SK-N-SH (cell line): ENCODE results near the gene NT5C1B. TPM values are rescaled to one million over a fixed set of nuclear protein-coding genes. Genes with fewer than 3 reads are reported as not detected.
A peak's percentile ranks its signal among the peaks of the same experiment; 100 is the strongest.

Experiments
- CTCF ChIA-PET: fragments of 300-600, 350-600 bp; formaldehyde crosslinking; extraction: SDS; loops from one replicate; lab custom pipeline; 2021; lab: Yijun Ruan, JAX
- POLR2A ChIA-PET: fragments of 350-600 bp; sonication (Branson Sonifier 250); formaldehyde crosslinking; extraction: SDS; loops from one replicate; lab custom pipeline; 2020; ENCODE audit warnings: antibody characterized with exemption, inconsistent platforms; lab: Yijun Ruan, JAX
- DNase-seq: peaks from one replicate; pipeline ENCODE4 v3.0.0; 2012
- H2AFZ ChIP-seq: fragments of 200-600 bp; sonication (generic); 2 replicates; pipeline ENCODE4 v1.8.1; 2016; ENCODE audit warnings: antibody characterized with exemption, mild to moderate bottlenecking, low read depth
- H3F3A ChIP-seq: fragments of 200-600 bp; sonication (generic); replicated peaks from 2 replicates; pipeline ENCODE3; 2016; ENCODE audit warnings: antibody characterized with exemption, mild to moderate bottlenecking; ENCODE audit not compliant: insufficient read depth
- H3K27ac ChIP-seq, 2 experiments: fragments of 200-500 bp in 1 of 2; fragments of 200-600 bp in 1 of 2; sonication (Bioruptor generic) in 1 of 2; sonication (generic), shearing (Covaris generic) in 1 of 2; 2 replicates each; pipeline versions ENCODE4 v1.5.1 to v1.6.1; 2014 to 2016; ENCODE audit warnings: low read depth in 2 of 2, inconsistent platforms in 1 of 2, low read length in 1 of 2, mild to moderate bottlenecking in 1 of 2, mixed read lengths in 1 of 2
- H3K27me3 ChIP-seq: fragments of 200-600 bp; sonication (generic), shearing (Covaris generic); 2 replicates; pipeline ENCODE4 v1.6.1; 2016; ENCODE audit warnings: mixed run types; ENCODE audit not compliant: insufficient read depth
- H3K36me3 ChIP-seq, 2 experiments: fragments of 200-500 bp in 1 of 2; fragments of 200-600 bp in 1 of 2; sonication (Bioruptor generic) in 1 of 2; sonication (generic) in 1 of 2; replicated peaks in 1 of 2; 2 replicates each; pipeline versions ENCODE3 to v1.5.1; 2014 to 2016; ENCODE audit warnings: low read length in 1 of 2, mild to moderate bottlenecking in 1 of 2; ENCODE audit not compliant: insufficient read depth in 2 of 2, control insufficient read depth in 1 of 2
- H3K4me1 ChIP-seq, 2 experiments: fragments of 200-500 bp in 1 of 2; fragments of 200-600 bp in 1 of 2; sonication (Bioruptor generic) in 1 of 2; sonication (generic), shearing (Covaris generic) in 1 of 2; 2 replicates each; pipeline versions ENCODE4 v1.5.1 to v1.6.1; 2014 to 2016; ENCODE audit warnings: low read depth in 1 of 2, low read length in 1 of 2, mixed run types in 1 of 2; ENCODE audit not compliant: insufficient read depth in 2 of 2, control insufficient read depth in 1 of 2
- H3K4me2 ChIP-seq: fragments of 200-600 bp; sonication (generic), shearing (Covaris generic); 2 replicates; pipeline ENCODE4 v1.6.1; 2017; ENCODE audit warnings: mixed run types
- H3K4me3 ChIP-seq, 2 experiments: fragments of 200-500 bp in 1 of 2; fragments of 200-600 bp in 1 of 2; sonication (Bioruptor generic) in 1 of 2; sonication (generic), shearing (Covaris generic) in 1 of 2; 2 replicates each; pipeline versions ENCODE4 v1.5.1 to v1.8.1; 2014 to 2016; ENCODE audit warnings: low read depth in 2 of 2, inconsistent platforms in 1 of 2, low read length in 1 of 2, mild to moderate bottlenecking in 1 of 2, mixed read lengths in 1 of 2, moderate library complexity in 1 of 2
- H3K79me2 ChIP-seq: fragments of 200-600 bp; sonication (generic); 2 replicates; pipeline ENCODE4 v1.8.1; 2017; ENCODE audit warnings: mild to moderate bottlenecking; ENCODE audit not compliant: insufficient read depth
- H3K9ac ChIP-seq: fragments of 200-600 bp; sonication (generic); 2 replicates; pipeline ENCODE4 v1.6.1; 2017; ENCODE audit warnings: mixed run types
- H3K9me2 ChIP-seq: fragments of 200-600 bp; sonication (generic); 2 replicates; pipeline ENCODE4 v1.6.1; 2017; ENCODE audit warnings: mixed run types
- H3K9me3 ChIP-seq: fragments of 200-600 bp; sonication (generic); 2 replicates; pipeline ENCODE4 v1.6.1; 2017; ENCODE audit warnings: mixed run types, mild to moderate bottlenecking, moderate library complexity
- H4K20me1 ChIP-seq: fragments of 200-600 bp; sonication (generic); 2 replicates; pipeline ENCODE4 v1.6.1; 2017; ENCODE audit warnings: mild to moderate bottlenecking, mixed run types; ENCODE audit not compliant: insufficient read depth
- MXI1 ChIP-seq: IDR thresholded peaks from 2 replicates; pipeline ENCODE4 v1.6.1; 2012; ENCODE audit warnings: mild to moderate bottlenecking, low read depth, low read length, improper control_type of control experiment
- NFIC ChIP-seq: IDR thresholded peaks from 2 replicates; pipeline ENCODE4 v1.4.0; 2012; ENCODE audit warnings: borderline replicate concordance
- POLR2AphosphoS5 ChIP-seq: IDR thresholded peaks from 2 replicates; pipeline ENCODE4 v1.6.1; 2012; ENCODE audit warnings: low read depth, low read length
- RAD21 ChIP-seq: IDR thresholded peaks from 2 replicates; pipeline ENCODE4 v1.6.1; 2012; ENCODE audit warnings: mild to moderate bottlenecking, low read length
- RFX5 ChIP-seq: IDR thresholded peaks from 2 replicates; pipeline ENCODE4 v1.6.1; 2012; ENCODE audit warnings: mild to moderate bottlenecking, improper control_type of control experiment, low read length
- SMC3 ChIP-seq: IDR thresholded peaks from 2 replicates; pipeline ENCODE4 v1.6.1; 2012; ENCODE audit warnings: low read depth, low read length, improper control_type of control experiment
- TAF1 ChIP-seq: IDR thresholded peaks from 2 replicates; pipeline ENCODE4 v1.6.1; 2012; ENCODE audit warnings: low read depth, mild to moderate bottlenecking, low read length, moderate library complexity, borderline replicate concordance
- TCF12 ChIP-seq: IDR thresholded peaks from 2 replicates; pipeline ENCODE4 v1.4.0; 2012
- WGBS: methylation state at CpG from one replicate; pipeline ENCODE4 v1.1.6; 2017; ENCODE audit warnings: low lambda C conversion rate; 5-methylcytosine and 5-hydroxymethylcytosine counted together
- polyA plus RNA-seq, 3 experiments: library from polyadenylated mRNA; depleted of rRNA; stranded (reverse); fragments of >200 nt; gene quantifications; 2 replicates each; pipeline ENCODE4 v1.2.3, GENCODE V29; 2012
- TF ChIP-seq, protein P1 (sequence below): fragments of 150-350 bp; IDR thresholded peaks from 2 replicates; pipeline ENCODE4 v1.6.1; 2016; ENCODE audit warnings: mild to moderate bottlenecking, low read depth, low read length

NT5C1B gene
- polyA plus RNA-seq, 1 of the 3 experiments (the other 2 are of a cell fraction), result not detected

- CTCF ChIA-PET, result interaction anchor here (2.2 kb wide), 1 partner anchor 37 kb away, joined by 16 read pairs; no protein-coding TSS in a partner anchor
- POLR2A ChIA-PET, result no interaction called here
- H4K20me1 ChIP-seq, result no peaks in the 10 kb centered on the region
- H3F3A ChIP-seq, result peaks cover 25% of the 10 kb centered on the region
- H3K9ac ChIP-seq, result no peak overlapping the region
- H3K4me2 ChIP-seq, result no peak overlapping the region
- peaks cover 83% of the 10 kb centered on the region for H3K79me2 ChIP-seq
- no peaks in the 10 kb centered on the region for H3K9me3 ChIP-seq
- no peaks in the 10 kb centered on the region for H3K9me2 ChIP-seq
- no peak for TF ChIP-seq RAD21
- no peak for TF ChIP-seq RFX5
- TF ChIP-seq MXI1, result no peak
- no peak for TF ChIP-seq TAF1
- no peak for TF ChIP-seq SMC3
- no peak for TF ChIP-seq NFIC
- TF ChIP-seq, all 33 proteins: peak for 0
- peaks cover 22 to 42% of the 10 kb centered on the region in 2 experiments; a peak in 3 of 4 replicates for H3K4me1 ChIP-seq
- 92% methylated on average over 2 of the region's 2 CpGs for WGBS
- H2AFZ ChIP-seq, result no peak overlapping the region
- peaks cover 40 to 50% of the 10 kb centered on the region in 2 experiments for H3K36me3 ChIP-seq
- H3K27ac ChIP-seq, result peak overlapping the region in 1 of 2 experiments; percentile 12; a peak in 1 of 4 replicates
- no peak for DNase-seq
- no peak overlapping the region; a peak in 1 of 4 replicates for H3K4me3 ChIP-seq
- no peaks in the 10 kb centered on the region for H3K27me3 ChIP-seq
Observed at GRCh38 chr2:18557121-18557520, 32.2 kb downstream of the NT5C1B start.

GRCh38 chr2:18552351-18553077, 36.9 kb downstream of the NT5C1B start:
- ChIA-PET POLR2A (no interaction called here), CTCF (interaction anchor here (0.6 to 3.4 kb wide), 3 partner anchors 32 to 197 kb away, joined by 3 to 20 read pairs (median 3); no protein-coding TSS in a partner anchor)
- H3K36me3 ChIP-seq, result peaks cover 47% of the 10 kb centered on the region in 2 experiments
- H3K9me3 ChIP-seq, result no peaks in the 10 kb centered on the region
- H3K4me1 ChIP-seq, result peaks cover 8 to 37% of the 10 kb centered on the region in 2 experiments; a peak in 3 of 4 replicates
- no peaks in the 10 kb centered on the region for H4K20me1 ChIP-seq
- H3K27me3 ChIP-seq, result no peaks in the 10 kb centered on the region
- H3K4me2 ChIP-seq, result peak overlapping the region; percentile 8
- H3K79me2 ChIP-seq, result peaks cover 49% of the 10 kb centered on the region
- peaks cover 42% of the 10 kb centered on the region for H3F3A ChIP-seq
- H3K9me2 ChIP-seq, result no peaks in the 10 kb centered on the region
- no peak for TF ChIP-seq TCF12
- TF ChIP-seq NFIC, result 0 out of 2 replicates have a peak, but pooled peaks have one; percentile 32
- no peak overlapping the region for H3K4me3 ChIP-seq
- H3K27ac ChIP-seq, result peak overlapping the region; percentile 66 to 76
- H3K9ac ChIP-seq, result peak overlapping the region; percentile 9; the same call in 1 of the 2 replicates
- no peak for DNase-seq
- H2AFZ ChIP-seq, result no peak overlapping the region
- 54% methylated on average over 3 of the region's 3 CpGs for WGBS

GRCh38 chr2:18551623-18552022, 37.7 kb downstream of the NT5C1B start:
- peak overlapping the region; percentile 9; the same call in 1 of the 2 replicates for H3K9ac ChIP-seq
- H3F3A ChIP-seq, result peaks cover 42% of the 10 kb centered on the region
- no peaks in the 10 kb centered on the region for H4K20me1 ChIP-seq
- peaks cover 8 to 34% of the 10 kb centered on the region in 2 experiments; a peak in 3 of 4 replicates for H3K4me1 ChIP-seq
- DNase-seq, result peak; percentile 47
- peak overlapping the region; percentile 8 for H3K4me2 ChIP-seq
- peaks cover 40% of the 10 kb centered on the region for H3K79me2 ChIP-seq
- no peaks in the 10 kb centered on the region for H3K27me3 ChIP-seq
- no peak overlapping the region for H3K4me3 ChIP-seq
- peaks cover 38 to 40% of the 10 kb centered on the region in 2 experiments for H3K36me3 ChIP-seq
- H3K9me2 ChIP-seq, result no peaks in the 10 kb centered on the region
- ChIA-PET CTCF (interaction anchor here (1.3 to 3.4 kb wide), 2 partner anchors 31 to 198 kb away, joined by 3 to 20 read pairs; no protein-coding TSS in a partner anchor), POLR2A (interaction anchor here (1.0 kb wide), 1 partner anchor 9 kb away, joined by 6 read pairs; the partner anchor contains the start of gene RDH14)
- TF ChIP-seq TCF12, result peak; percentile 64; the same call in 1 of the 2 replicates
- TF ChIP-seq SMC3, result no peak
- TF ChIP-seq POLR2AphosphoS5, result 0 out of 2 replicates have a peak, but pooled peaks have one; percentile 38
- TF ChIP-seq, protein P1, sequence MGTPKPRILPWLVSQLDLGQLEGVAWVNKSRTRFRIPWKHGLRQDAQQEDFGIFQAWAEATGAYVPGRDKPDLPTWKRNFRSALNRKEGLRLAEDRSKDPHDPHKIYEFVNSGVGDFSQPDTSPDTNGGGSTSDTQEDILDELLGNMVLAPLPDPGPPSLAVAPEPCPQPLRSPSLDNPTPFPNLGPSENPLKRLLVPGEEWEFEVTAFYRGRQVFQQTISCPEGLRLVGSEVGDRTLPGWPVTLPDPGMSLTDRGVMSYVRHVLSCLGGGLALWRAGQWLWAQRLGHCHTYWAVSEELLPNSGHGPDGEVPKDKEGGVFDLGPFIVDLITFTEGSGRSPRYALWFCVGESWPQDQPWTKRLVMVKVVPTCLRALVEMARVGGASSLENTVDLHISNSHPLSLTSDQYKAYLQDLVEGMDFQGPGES, result no peak
- H3K9me3 ChIP-seq, result no peaks in the 10 kb centered on the region
- 44% methylated on average over 2 of the region's 2 CpGs for WGBS
- H3K27ac ChIP-seq, result peak overlapping the region; percentile 66 to 76
- H2AFZ ChIP-seq, result no peak overlapping the region
